ENCODE data around the gene ZBTB4. TPM values are rescaled to one million over a fixed set of nuclear protein-coding genes. Genes with fewer than 3 reads are reported as not detected.

Gene ZBTB4
- total and polyA plus RNA-seq, 9 of the 15 experiments (the other 6 are each of a cell fraction or from before 2014, with no cell fraction given) = 0.92 to 6.9 (median 3.3) TPM

DNA sequence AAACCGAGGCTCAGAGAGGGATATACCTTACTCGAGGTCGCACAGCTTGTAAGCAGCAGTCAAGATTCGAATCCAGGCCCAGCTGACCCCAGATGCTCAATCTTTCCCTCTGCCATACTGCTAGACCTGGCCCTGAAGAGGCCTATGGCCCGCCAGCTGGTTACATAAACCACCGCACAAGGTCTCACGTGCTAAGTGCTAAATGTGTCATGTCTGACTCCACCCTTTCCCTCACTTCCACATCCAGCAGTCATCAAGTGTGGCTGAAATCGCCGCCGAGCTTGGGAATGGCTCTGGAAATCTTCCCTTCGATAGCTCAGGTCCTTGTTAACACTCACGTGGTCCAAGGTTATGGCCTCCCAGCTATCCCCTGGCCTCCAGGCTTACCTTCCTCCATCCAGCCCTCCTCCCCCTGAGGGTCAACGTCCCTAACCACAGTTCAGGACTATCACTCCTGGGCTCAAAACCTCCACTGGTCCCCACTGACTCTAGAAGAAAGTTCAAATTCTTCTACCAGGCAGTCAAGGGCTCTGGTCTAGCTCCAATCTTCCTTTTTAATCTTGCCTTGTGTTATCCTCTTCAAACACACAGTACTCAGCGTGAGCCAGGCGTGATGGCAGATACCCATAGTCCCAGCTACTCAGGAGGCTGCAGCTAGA lies 3.5 kb downstream of the ZBTB4 start (continued):
- TF ChIP-seq, protein P1, sequence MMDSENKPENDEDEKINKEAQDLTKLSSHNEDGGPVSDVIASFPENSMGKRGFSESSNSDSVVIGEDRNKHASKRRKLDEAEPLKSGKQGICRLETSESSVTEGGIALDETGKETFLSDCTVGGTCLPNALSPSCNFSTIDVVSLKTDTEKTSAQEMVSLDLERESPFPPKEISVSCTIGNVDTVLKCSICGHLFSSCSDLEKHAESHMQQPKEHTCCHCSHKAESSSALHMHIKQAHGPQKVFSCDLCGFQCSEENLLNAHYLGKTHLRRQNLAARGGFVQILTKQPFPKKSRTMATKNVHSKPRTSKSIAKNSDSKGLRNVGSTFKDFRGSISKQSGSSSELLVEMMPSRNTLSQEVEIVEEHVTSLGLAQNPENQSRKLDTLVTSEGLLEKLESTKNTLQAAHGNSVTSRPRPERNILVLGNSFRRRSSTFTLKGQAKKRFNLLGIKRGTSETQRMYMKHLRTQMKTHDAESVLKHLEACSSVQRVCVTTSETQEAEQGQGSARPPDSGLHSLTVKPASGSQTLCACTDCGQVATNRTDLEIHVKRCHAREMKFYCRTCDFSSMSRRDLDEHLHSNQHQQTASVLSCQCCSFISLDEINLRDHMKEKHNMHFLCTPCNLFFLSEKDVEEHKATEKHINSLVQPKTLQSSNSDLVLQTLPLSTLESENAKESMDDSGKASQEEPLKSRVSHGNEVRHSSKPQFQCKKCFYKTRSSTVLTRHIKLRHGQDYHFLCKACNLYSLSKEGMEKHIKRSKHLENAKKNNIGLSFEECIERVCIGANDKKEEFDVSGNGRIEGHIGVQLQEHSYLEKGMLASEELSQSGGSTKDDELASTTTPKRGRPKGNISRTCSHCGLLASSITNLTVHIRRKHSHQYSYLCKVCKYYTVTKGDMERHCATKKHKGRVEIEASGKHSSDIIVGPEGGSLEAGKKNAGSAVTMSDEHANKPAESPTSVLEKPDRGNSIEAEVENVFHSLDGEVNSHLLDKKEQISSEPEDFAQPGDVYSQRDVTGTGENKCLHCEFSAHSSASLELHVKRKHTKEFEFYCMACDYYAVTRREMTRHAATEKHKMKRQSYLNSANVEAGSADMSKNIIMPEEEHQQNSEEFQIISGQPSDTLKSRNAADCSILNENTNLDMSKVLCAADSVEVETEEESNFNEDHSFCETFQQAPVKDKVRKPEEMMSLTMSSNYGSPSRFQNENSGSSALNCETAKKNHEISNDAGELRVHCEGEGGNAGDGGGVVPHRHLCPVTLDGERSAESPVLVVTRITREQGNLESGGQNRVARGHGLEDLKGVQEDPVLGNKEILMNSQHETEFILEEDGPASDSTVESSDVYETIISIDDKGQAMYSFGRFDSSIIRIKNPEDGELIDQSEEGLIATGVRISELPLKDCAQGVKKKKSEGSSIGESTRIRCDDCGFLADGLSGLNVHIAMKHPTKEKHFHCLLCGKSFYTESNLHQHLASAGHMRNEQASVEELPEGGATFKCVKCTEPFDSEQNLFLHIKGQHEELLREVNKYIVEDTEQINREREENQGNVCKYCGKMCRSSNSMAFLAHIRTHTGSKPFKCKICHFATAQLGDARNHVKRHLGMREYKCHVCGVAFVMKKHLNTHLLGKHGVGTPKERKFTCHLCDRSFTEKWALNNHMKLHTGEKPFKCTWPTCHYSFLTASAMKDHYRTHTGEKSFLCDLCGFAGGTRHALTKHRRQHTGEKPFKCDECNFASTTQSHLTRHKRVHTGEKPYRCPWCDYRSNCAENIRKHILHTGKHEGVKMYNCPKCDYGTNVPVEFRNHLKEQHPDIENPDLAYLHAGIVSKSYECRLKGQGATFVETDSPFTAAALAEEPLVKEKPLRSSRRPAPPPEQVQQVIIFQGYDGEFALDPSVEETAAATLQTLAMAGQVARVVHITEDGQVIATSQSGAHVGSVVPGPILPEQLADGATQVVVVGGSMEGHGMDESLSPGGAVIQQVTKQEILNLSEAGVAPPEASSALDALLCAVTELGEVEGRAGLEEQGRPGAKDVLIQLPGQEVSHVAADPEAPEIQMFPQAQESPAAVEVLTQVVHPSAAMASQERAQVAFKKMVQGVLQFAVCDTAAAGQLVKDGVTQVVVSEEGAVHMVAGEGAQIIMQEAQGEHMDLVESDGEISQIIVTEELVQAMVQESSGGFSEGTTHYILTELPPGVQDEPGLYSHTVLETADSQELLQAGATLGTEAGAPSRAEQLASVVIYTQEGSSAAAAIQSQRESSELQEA (IDR thresholded peaks at IDR 0.05; ENCODE audit: low read depth) = no peak
- TF ChIP-seq, protein P2, sequence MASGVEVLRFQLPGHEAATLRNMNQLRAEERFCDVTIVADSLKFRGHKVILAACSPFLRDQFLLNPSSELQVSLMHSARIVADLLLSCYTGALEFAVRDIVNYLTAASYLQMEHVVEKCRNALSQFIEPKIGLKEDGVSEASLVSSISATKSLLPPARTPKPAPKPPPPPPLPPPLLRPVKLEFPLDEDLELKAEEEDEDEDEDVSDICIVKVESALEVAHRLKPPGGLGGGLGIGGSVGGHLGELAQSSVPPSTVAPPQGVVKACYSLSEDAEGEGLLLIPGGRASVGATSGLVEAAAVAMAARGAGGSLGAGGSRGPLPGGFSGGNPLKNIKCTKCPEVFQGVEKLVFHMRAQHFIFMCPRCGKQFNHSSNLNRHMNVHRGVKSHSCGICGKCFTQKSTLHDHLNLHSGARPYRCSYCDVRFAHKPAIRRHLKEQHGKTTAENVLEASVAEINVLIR (CRISPR knock-in tag; IDR thresholded peaks at IDR 0.05) = no peak
- TF ChIP-seq, protein P3, sequence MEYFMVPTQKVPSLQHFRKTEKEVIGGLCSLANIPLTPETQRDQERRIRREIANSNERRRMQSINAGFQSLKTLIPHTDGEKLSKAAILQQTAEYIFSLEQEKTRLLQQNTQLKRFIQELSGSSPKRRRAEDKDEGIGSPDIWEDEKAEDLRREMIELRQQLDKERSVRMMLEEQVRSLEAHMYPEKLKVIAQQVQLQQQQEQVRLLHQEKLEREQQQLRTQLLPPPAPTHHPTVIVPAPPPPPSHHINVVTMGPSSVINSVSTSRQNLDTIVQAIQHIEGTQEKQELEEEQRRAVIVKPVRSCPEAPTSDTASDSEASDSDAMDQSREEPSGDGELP (CRISPR knock-in tag; IDR thresholded peaks at IDR 0.05; ENCODE audit: borderline replicate concordance) = peak; percentile 93
- no peak for TF ChIP-seq KLF1 (tag; IDR thresholded peaks at IDR 0.05)
- TF ChIP-seq SREBF2 (CRISPR knock-in tag; IDR thresholded peaks at IDR 0.05) = no peak
- no peak for TF ChIP-seq SRSF3 (IDR thresholded peaks at IDR 0.05; ENCODE audit: insufficient read depth, low read length)
- TF ChIP-seq RNF2 (IDR thresholded peaks at IDR 0.05) = peak; percentile 61; the same call in 1 of the 2 replicates
- no peak for TF ChIP-seq NCOA4 (IDR thresholded peaks at IDR 0.05; ENCODE audit: partially characterized antibody)
- TF ChIP-seq NCOA1 (IDR thresholded peaks at IDR 0.05; ENCODE audit: low read depth) = no peak
- no peak for TF ChIP-seq BDP1 (IDR thresholded peaks at IDR 0.05; ENCODE audit: insufficient read depth, insufficient read length)
- TF ChIP-seq, protein P4, sequence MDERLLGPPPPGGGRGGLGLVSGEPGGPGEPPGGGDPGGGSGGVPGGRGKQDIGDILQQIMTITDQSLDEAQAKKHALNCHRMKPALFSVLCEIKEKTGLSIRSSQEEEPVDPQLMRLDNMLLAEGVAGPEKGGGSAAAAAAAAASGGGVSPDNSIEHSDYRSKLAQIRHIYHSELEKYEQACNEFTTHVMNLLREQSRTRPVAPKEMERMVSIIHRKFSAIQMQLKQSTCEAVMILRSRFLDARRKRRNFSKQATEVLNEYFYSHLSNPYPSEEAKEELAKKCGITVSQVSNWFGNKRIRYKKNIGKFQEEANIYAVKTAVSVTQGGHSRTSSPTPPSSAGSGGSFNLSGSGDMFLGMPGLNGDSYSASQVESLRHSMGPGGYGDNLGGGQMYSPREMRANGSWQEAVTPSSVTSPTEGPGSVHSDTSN (CRISPR knock-in tag; IDR thresholded peaks at IDR 0.05; ENCODE audit: low read depth) = no peak
- TF ChIP-seq, protein P4 (tag; conservative IDR thresholded peaks at IDR 0.05; ENCODE audit: low read depth) = no peak
- TF ChIP-seq ELF2 (CRISPR knock-in tag; IDR thresholded peaks at IDR 0.05) = no peak
- TF ChIP-seq PURB (CRISPR knock-in tag; IDR thresholded peaks at IDR 0.05; ENCODE audit: low read depth) = no peak
- TF ChIP-seq ZNF76 (CRISPR knock-in tag; IDR thresholded peaks at IDR 0.05; ENCODE audit: borderline replicate concordance) = no peak
- no peak for TF ChIP-seq MIER1 (IDR thresholded peaks at IDR 0.05; ENCODE audit: low read depth)
